ENCODE results near the gene MYMK.
"Not testable (repeated sequence)": the region's sequence is repeated elsewhere in the genome, so short reads cannot be mapped to it uniquely, and the experiment has no call there.

MYMK gene, protein sequence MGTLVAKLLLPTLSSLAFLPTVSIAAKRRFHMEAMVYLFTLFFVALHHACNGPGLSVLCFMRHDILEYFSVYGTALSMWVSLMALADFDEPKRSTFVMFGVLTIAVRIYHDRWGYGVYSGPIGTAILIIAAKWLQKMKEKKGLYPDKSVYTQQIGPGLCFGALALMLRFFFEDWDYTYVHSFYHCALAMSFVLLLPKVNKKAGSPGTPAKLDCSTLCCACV

DNA sequence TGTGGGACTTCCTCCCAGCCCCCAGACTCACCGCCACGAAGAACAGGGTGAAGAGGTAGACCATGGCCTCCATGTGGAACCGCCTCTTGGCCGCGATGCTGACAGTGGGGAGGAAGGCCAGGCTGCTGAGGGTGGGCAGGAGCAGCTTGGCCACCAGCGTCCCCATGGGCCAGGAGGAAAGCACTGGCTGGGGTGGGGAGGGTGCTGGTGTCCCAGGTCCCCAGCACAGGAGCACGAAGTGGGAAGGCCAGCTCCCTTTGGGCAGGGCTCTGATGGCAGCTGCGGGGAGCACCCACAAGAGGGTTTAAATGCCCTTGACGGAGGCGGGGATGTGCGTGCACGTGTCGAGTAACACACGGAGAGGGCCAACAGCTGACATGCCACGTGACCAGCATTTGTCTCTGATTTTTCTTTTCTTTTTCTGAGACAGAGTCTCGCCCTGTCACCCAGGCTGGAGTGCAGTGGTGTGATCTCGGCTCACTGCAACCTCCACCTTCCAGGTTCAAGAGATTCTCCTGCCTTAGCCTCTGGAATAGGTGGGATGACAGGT, at the start of gene MYMK:
Gene MYMK, minus strand, starts transcription at position 281 of the 550 bp plus-strand sequence. Its CDS starts 115 bp downstream, at position 166.
- no peak for DNase-seq

DNA sequence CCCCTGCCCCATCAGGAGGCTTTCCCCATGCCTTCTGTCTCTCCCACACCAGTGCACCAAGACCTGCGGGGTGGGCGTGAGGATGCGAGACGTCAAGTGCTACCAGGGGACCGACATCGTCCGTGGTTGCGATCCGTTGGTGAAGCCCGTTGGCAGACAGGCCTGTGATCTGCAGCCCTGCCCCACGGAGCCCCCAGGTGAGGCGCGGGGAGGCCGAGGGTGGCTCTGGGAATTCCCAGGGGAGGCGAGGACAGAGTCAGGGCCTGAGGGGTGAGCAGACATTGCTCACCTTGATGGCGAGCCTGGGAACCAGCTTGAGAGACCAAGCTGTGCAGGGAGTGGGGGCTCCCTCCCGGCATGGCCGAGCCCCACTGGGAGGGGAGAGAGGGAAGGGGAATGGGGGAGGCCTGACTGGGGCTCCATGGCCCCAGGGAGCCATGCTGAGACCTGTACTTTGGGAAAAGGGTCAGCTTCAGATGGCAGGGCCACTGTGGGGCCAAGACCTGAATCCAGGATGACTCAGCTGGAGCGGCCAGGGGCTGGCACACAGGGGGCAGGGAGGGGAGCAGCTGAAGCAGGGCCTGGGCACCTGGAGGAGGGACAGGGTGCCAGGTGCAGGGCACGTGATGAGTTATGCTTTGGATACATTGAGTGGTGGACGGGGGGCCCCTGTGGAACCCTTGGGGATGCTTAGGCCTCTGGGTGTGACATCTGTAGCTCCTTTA, 49.2 kb upstream of the MYMK start:
- DNase-seq = no peak

DNA sequence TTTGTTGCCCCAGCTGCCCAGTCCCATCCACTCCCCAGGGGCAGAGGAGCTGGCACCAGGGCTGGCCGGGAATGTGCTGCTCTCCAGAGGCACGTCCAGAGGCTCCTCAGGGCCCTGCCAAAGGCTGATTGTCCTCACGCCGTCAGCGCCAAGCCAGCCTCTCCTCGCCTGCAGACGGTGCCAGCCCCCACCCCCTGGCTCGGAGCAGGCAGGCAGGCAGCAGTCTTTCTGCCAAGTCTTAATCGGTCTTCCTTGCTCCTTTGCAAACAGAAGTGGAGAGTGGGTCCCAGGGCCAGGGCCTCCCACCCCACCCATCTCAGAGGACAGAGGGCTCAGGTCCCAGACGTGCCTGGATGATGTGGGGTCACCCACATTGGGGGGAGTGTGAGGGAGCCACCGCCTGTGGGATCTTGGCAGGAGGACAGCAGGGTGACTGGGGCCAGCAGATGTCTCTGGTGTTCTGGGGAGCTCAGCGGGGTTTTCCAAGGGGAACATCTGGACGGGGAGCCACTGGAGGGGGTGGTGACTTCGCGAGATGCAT, 48.1 kb upstream of the MYMK start:
- DNase-seq = no peak

DNA sequence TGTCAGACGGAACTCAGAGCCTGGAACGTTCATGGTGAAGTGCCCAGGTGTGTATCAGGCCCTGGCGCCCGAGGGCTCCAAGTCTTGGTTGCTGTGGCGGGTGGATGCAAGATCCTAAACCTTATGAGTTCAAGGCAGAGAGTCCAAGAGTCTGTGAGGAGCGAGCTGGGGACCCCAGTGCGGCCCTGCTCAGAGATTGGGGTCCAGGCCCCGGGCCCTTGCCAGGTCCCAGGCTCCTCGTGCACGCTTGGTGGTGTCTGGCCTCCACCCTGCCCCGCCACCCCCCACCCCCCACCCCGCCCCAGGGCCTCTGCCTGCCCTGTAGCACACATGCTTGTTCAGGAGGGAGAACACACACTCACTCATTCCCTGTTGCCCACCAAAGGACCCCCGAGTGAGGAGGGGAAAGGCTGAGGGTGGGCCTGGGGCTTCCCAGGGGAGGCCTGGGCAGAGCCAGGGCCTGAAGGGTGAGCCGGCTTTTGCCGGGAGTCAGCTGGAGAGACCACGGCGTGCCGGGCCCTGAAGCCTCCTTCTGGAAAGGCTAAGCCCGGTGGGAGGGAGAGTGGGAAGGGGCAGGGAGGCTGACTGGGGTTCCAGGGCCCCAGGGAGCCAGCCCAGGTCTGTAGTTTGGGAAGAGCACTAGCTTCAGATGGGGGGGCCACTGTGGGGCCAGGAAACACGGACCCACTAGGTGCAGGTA, 47.3 kb upstream of the MYMK start:
- no peak for DNase-seq

DNA sequence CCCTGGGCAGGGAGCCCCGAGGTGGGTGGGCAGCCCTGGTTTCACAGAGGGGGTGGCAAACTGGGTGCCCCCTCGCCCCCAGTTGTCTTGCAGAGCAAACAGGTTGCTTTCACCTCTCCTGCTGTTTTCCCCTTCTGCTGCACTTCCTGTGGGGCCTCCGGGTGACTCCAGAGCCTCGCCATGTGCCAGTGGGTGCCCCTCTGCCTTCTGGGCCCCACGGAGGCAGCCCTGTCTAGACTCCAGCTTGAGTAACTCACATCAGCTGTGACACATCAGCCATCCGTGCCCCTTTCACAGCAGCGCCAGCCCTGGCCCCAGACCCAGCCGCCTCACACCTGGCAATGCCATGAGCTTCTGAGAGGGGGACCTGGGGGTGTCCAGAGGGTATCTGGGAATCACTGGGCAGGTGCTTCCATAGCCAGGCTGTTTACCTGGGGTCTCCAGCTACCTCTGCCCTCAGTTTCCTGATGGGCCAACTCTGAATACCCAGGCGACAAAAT, 46.7 kb upstream of the MYMK start:
- DNase-seq = no peak

DNA sequence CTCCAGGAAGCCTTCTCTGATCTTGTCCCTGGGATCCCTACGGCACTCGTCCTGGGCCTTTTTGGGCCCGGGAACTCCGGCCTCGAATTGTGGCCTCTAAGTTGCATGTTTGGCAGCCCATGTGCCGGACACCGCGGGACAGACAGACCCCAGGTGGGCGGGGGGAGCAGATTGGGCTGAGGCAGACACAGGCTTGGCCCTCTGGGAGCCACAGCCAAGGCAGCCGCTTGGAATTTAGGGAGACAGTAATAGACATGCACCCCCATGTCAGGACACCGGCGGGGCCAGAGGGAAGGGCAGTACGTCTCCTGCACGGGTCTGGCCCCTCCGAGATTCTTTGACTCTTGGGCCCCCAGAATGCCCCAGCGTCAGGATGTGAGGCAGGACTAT, 45.9 kb upstream of the MYMK start:
- DNase-seq = no peak

DNA sequence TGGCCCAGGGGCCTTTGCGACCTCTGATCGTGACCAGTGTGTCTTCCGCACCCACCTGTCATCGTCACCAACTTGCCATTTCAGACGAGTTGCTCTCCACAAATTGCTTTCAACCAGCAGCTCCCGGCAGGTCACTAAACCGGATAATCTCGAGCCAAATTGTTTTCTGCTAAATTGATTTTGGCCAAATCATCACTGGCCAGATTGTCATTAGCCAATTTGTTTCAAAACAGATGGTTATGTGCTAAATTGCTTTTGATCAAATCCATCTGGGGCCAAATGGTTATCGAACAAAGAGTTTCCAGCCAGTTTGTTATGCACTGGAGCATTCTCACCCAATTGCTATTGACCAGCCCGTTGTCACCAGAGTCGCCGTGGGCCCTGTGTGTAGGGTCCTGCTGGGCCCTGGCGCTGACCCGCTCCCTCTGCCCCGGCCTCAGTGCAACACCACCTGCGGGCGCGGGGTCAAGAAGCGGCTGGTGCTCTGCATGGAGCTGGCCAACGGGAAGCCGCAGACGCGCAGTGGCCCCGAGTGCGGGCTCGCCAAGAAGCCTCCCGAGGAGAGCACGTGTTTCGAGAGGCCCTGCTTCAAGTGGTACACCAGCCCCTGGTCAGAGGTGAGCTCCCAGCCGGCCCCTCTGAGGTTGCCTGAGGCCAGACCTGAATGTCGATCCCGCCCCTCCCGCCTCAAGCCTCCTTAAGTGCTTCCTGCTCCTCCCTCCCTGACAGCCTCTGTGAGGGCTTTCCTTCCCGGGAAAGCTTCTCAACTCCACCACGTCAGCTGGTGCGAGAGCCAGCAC, 45.3 kb upstream of the MYMK start:
- DNase-seq = no peak

DNA sequence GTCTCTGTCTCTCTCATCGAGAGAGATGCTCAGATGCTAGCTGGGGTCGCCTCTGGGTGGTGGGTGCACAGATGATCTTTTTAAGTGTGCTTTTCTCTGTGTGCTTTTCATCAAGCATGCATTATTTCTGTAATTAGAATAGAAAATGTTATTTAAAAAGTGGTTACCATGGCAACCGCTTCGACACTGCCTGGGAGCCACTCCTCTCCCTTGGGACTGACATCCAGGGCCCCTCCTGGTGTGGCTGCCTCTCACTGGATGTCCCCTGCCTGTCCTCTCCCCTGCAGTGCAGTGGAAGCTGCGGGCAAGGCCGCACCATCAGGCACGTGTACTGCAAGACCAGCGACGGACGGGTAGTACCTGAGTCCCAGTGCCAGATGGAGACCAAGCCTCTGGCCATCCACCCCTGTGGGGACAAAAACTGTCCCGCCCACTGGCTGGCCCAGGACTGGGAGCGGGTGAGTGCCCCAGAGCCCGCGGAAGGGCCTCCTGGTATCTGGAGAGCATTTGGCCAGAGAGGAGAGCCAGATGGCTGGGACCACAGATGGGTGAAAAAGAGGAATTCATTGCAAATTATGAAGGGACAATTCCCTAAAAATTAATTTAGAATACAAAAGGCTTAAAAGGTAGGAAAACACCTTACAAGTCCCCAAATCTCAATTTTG, 44.5 kb upstream of the MYMK start:
- DNase-seq = no peak

DNA sequence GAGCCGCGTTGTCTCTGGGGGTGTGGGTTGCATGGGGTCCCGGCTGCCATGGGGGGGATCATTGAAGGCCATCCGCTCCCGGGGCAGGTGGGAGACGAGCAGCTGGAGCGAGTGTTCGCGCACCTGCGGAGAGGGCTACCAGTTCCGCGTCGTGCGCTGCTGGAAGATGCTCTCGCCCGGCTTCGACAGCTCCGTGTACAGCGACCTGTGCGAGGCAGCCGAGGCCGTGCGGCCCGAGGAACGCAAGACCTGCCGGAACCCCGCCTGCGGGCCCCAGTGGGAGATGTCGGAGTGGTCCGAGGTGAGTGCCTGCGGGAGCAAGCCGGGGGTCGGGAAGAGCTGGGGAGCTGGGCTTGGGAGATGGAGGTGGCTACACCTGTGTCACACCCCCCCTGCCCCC, 43.4 kb upstream of the MYMK start:
- DNase-seq = no peak

DNA sequence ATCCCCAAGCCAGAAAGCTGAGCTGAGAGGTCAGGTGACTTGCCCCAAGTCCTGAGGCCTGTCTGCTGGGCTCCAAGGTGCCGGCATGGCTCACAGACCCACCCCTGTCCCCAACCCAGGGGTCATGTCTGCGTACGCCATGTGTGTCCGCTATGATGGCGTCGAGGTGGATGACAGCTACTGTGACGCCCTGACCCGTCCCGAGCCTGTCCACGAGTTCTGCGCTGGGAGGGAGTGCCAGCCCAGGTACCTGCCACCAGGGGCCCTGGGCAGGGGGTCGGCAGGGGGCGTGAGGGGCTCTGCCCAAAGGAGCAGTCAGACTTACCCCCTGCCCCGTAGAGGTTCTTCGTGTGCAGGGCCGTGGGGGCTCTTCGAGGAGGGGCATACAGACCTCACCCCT, 42.1 kb upstream of the MYMK start:
- DNase-seq = no peak

DNA sequence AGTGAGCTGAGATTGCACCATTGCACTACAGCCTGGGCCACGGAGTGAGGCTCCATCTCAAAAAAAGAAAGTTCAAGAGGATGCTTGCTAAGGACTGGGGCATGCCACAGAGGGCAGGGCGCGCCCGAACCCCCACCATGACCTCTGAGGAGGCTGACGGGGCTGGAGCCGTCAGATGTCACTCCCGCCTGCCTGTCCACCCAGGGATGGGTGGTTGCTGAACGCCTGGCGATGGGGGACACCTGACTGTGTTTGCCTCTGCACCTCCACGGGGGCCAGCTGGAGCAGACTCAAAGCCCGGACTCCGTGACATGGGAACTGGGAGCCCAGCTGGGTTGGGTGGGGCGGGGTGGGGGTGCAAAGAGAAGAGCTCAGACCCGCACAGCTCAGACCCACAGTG, 41.6 kb upstream of the MYMK start:
- DNase-seq = no peak

DNA sequence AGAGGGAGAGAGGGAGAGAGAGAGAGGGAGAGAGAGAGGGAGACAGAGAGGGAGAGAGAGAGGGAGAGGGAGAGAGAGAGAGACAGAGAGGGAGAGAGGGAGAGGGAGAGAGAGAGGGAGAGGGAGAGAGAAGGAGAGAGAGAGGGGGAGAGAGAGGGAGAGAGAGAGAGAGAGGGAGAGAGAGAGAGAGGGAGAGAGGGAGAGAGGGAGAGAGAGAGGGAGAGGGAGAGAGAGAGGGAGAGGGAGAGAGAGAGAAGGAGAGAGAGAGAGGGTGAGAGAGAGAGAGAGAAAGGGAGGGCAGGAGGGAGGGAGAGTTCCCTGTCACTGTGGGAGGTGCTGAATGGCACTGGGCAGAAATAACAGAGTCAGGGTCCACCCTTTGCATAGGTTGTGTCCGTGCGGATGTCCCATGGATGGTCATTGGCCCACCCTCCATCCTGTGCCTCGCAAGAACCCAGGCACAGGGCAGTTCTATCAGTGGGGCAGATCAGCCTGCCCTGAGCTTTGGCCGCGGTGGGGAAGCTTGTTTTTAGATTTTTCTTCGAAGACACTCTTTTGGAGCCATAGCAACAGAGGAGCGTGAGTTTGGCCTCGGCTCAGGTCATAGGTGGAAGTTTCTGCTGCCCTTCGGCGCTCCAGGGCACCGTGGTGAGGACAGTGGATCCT, 39.8 kb upstream of the MYMK start:
- no peak for DNase-seq

DNA sequence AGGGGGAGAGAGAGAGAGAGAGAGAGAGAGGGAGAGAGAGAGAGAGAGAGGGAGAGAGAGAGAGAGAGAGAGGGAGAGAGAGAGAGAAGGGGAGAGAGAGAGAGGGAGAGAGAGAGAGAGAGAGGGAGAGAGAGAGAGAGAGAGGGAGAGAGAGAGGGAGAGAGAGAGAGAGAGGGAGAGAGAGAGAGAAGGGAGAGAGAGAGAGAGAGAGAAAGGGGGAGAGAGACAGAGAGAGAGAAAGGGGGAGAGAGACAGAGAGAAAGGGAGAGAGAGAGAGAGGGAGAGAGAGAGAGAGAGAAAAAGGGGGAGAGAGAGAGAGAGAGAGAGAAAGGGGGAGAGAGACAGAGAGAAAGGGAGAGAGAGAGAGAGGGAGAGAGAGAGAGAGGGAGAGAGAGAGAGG, 39.1 kb upstream of the MYMK start:
- not testable (repeated sequence) for DNase-seq

DNA sequence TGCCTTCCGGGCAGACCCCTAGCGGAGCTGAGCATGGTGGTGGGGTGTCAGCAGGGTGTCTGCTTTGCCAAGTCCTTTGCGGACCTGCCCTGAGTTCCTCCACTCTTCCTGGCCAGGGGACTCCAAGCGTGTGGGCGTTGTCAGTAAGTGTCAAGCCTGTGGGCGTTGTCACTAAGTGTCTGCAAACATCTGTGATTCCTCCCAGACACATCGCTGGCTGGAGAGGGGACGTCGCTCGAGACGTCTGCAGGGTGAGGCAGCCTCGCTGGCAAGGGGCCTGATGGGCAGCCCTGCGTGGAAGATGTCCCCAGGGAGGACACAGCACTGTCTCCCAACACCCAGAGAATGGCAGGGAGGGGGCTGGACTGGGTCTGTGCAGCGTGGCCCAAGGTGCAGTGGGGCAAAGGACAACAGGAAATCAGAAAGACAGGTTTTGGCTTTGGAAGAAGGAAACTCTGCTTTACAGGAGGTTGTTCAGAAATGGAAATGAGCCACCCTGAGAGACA, 38.6 kb upstream of the MYMK start:
- DNase-seq = no peak

DNA sequence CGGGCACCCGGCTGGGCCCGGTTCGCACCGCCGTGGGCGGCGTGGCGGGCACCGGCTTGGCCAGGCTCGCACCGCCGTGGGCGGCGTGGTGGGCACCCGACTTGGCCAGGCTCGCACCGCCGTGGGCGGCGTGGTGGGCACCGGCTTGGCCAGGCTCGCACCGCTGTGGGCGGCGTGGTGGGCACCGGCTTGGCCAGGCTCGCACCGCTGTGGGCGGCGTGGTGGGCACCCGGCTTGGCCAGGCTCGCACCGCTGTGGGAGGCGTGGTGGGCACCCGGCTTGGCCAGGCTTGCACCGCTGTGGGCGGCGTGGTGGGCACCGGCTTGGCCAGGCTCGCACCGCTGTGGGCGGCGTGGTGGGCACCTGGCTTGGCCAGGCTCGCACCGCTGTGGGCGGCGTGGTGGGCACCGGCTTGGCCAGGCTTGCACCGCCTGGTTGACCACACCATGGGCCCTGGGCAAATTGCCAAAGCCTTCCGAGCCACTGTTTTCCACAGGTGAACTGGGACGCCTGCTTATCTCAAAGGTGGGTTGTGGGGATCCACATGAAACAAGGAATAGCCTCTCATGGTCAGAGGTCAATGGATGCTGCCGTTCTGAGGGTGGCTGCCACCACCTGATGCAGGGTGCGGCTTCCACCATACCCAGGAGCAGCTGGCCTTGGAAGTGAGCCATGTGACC, 38.0 kb upstream of the MYMK start:
- no peak for DNase-seq

DNA sequence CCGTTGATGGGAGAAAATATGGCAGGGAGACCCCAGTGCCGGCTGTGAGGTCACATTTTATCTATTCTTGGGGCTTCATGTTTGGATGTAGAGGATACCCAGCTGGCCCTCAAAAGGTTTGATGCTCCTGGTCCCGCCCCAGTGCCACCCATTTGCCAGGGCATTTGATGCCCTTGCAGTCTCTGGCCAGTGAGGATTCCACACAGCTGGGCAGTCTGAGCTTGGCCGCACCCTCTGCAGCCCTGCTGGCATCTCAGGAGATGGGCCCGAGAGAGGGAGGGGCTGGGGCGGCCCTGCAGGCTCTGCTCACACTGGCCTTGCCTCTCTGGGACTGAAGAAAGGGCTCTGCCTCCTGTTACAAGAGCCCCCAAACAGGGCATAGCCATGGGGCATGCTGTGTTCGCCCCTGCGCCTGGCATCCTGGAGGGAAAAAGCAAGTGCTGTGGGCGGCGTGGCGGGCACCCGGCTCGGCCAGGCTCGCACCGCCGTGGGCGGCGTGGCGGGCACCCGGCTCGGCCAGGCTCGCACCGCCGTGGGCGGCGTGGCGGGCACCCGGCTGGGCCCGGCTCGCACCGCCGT, 37.3 kb upstream of the MYMK start:
- DNase-seq = no peak

DNA sequence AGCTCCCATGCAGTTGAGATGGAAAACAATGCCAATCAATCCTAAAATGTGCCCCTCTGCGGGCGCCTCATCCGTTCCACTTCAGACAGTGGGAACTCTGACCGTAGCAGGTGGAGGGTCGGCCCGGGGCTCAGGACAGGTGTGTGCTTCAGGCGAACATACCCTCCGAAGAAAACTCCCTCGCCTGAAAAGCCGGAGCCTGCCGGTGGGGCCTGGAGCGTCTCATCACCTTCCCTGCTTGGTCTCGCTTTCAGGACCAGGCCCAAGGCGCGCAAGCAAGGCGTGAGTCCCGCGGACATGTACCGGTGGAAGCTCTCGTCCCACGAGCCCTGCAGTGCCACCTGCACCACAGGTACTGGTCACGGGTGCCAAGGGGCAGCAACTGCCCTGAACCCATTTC, 36.2 kb upstream of the MYMK start:
- no peak for DNase-seq

DNA sequence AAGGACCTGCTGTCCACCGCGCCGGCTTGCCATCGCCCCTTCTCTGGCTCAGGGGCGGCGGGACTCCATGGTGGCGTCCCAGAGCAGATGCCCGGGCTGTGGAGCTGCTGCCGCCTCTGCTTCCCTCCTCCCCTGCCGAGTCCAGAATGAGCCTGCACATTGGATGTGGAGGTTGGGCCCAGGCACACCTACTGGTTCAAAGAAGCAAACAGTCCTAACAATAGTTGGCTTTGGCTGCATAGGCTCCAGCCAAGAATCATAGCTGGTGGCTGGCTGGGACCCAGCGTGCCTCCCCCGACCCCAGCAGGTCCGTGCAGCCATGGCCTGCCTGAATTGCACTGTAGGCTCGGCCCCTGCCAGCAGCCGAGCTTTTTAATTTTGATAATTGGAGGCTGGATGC, 35.6 kb upstream of the MYMK start:
- DNase-seq = no peak

DNA sequence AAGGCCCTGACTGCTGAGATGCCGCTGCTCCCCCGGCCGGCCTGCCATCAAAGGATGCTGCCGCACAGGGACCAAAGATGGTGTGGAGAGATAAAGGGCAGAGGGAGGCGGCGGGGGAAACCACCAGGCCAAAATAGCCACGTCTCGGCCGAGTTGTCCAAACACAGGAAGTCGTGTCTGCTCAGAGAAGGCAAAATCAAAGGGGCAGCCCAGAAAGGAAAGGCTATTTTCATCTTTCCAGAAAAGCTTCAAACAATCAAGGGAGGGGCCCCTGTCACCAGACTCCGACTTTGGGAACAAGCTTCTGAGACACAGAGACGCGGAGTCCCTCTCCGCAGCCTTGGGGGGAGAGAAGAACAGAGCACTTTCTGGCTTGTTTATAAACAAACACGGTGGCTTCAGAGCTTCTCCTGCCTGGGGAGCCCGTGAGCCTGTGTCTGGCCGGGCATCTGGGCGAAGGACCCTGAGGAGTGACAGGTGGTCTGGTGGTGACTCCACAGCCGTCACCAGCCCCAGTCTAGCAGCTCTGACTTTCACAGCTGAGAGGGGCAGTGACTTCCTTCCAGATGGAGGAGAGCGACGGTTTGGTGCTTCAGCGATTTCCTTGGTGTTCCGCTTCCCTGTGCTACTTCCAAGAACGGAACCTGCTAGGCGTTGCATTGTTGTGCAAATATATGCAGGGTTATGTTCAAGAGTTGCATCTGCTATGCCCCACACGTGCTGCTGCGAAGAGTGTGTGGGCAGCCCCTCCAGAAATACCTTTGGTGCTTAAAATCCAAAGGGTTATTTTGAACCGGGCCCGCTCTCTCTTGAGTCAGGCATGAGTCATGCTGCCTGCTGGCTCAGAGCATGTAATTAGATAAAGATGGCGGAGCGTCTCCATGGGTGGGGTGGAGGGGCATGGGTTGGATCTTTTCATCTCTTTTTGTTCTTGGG, 33.7 kb upstream of the MYMK start:
- DNase-seq = no peak

All from CD4-positive, alpha-beta T cell treated with Interferon gamma for 1 hour (primary cell).